Testis (tissue), 2 donors: ENCODE measurements around the gene AMIGO1.

Experiments
- POLR2A ChIP-seq: fragments of 450-650 bp; IDR thresholded peaks from one replicate; pipeline ENCODE4 v1.6.1; 2017; ENCODE audit warnings: antibody characterized with exemption, mild to moderate bottlenecking, moderate library complexity
- TF ChIP-seq, protein P1 (sequence below), 3 experiments: fragments of 450-650 bp in 2 of 3; fragments of 200-600 bp in 1 of 3; sonication (generic) in 1 of 3; IDR thresholded peaks; one replicate each; pipeline ENCODE4 v1.5.1; 2016 to 2019; ENCODE audit warnings: antibody characterized with exemption in 3 of 3, mild to moderate bottlenecking in 2 of 3, moderate library complexity in 1 of 3

DNA sequence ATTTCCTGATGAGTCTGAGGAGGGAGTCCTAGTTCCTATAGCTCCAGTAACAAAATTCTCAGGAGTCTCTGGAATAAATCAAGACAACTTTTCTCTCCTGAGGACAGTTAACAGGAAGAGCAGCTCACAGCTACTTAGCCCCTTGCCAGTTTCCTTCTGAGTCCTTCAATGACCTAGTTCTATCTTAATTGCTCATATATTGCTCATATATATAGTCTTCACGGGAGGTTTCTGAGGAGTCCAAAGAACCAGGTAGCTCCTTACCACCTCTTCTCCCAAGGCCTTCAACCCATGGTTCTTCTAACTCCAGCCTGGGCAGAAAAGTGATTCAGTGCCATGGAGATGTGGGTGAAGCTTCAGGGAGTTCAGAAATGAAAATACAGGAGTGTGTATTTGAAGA is 4.6 kb downstream of the AMIGO1 start:
- no peak for TF ChIP-seq POLR2A
- TF ChIP-seq, protein P1, sequence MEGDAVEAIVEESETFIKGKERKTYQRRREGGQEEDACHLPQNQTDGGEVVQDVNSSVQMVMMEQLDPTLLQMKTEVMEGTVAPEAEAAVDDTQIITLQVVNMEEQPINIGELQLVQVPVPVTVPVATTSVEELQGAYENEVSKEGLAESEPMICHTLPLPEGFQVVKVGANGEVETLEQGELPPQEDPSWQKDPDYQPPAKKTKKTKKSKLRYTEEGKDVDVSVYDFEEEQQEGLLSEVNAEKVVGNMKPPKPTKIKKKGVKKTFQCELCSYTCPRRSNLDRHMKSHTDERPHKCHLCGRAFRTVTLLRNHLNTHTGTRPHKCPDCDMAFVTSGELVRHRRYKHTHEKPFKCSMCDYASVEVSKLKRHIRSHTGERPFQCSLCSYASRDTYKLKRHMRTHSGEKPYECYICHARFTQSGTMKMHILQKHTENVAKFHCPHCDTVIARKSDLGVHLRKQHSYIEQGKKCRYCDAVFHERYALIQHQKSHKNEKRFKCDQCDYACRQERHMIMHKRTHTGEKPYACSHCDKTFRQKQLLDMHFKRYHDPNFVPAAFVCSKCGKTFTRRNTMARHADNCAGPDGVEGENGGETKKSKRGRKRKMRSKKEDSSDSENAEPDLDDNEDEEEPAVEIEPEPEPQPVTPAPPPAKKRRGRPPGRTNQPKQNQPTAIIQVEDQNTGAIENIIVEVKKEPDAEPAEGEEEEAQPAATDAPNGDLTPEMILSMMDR (IDR thresholded peaks at IDR 0.05): no peak
